ENCODE measurements around the gene DMRT3. TPM values are rescaled to one million over a fixed set of nuclear protein-coding genes. Genes with fewer than 3 reads are reported as not detected.

DMRT3 gene
- total and polyA plus RNA-seq, 2 of the 8 experiments (the other 6 are each of a cell fraction or from before 2014, with no cell fraction given): not detected

- FAIRE-seq: no peak
- TF ChIP-seq RBBP5 (IDR thresholded peaks at IDR 0.05; ENCODE audit: borderline replicate concordance, low read depth, low read length) (no peak), BACH1 (IDR thresholded peaks at IDR 0.05; ENCODE audit: low read length) (no peak), JUN (IDR thresholded peaks at IDR 0.05; ENCODE audit: low read depth, low read length) (no peak), SUZ12 (IDR thresholded peaks at IDR 0.05; ENCODE audit: low read length) (peak; percentile 93), EP300 (IDR thresholded peaks at IDR 0.05; ENCODE audit: borderline replicate concordance in 1 of 2, low read depth in 2 of 2, low read length in 2 of 2) (no peak), MAX (IDR thresholded peaks at IDR 0.05) (peak; percentile 25; the same call in 1 of the 2 replicates), KDM4A (IDR thresholded peaks at IDR 0.05; ENCODE audit: low read depth, low read length, severe bottlenecking) (peak; percentile 75), CREB1 (IDR thresholded peaks at IDR 0.05) (no peak), EGR1 (IDR thresholded peaks at IDR 0.05; ENCODE audit: borderline replicate concordance, low read depth, low read length) (0 out of 2 replicates have a peak, but pooled peaks have one; percentile 23), SRF (IDR thresholded peaks at IDR 0.05; ENCODE audit: low read depth, low read length) (no peak), CTBP2 (IDR thresholded peaks at IDR 0.05; ENCODE audit: borderline replicate concordance, insufficient read depth, insufficient read length, low read length) (peak; percentile 26)
These were observed 3.8 kb upstream of the DMRT3 start for GRCh38 chr9:972501-973294.

More at GRCh38 chr9:972501-973294, 3.8 kb upstream of the DMRT3 start:
- Histone ChIP-seq H4K91ac (replicated peaks; ENCODE audit: insufficient read length, low read length) (no peak overlapping the region), H4K5ac (ENCODE audit: insufficient read length, low read depth, low read length) (no peak overlapping the region), H3K18ac (ENCODE audit: extremely low read depth, low read length) (no peak overlapping the region; the same call in 1 of the 2 replicates), H2BK20ac (ENCODE audit: low read length) (no peak overlapping the region), H4K20me1 (replicated peaks in 1 of 2; ENCODE audit: control insufficient read depth in 1 of 2, insufficient read depth in 2 of 2, low read length in 2 of 2) (peaks cover 11 to 23% of the 10 kb centered on the region in 2 experiments), H3K27ac (ENCODE audit: low read depth, low read length) (no peak overlapping the region), H3K23ac (ENCODE audit: insufficient read length) (peak overlapping the region; percentile 53), H2BK120ac (replicated peaks; ENCODE audit: low read depth, low read length) (no peak overlapping the region), H3K27me3 (replicated peaks in 1 of 4; ENCODE audit: control insufficient read depth in 3 of 4, extremely low read depth in 1 of 4, insufficient read depth in 3 of 4, low read length in 3 of 4) (peaks cover 78 to 95% (median 86%) of the 10 kb centered on the region in 4 experiments), H3K14ac (ENCODE audit: insufficient read length) (no peak overlapping the region), H3K9ac (replicated peaks in 1 of 4; ENCODE audit: extremely low read depth in 1 of 4, low read depth in 3 of 4, low read length in 3 of 4) (peak overlapping the region in 2 of 4 experiments; percentile 42 to 48; a peak in 3 of 7 replicates), H2BK15ac (ENCODE audit: low read length) (no peak overlapping the region; the same call in 1 of the 2 replicates), H3K79me1 (ENCODE audit: low read depth, low read length) (no peaks in the 10 kb centered on the region), H2AFZ (ENCODE audit: low read length) (0 out of 2 replicates have a peak overlapping the region, but pooled peaks have one; percentile 36), H3K4me2 (ENCODE audit: insufficient read depth in 1 of 2, low read depth in 2 of 2, low read length in 2 of 2) (peak overlapping the region; percentile 84 to 92), H2BK5ac (ENCODE audit: low read depth, low read length) (no peak overlapping the region), H3K23me2 (ENCODE audit: low read depth, low read length) (peaks cover 22% of the 10 kb centered on the region; the same call in 1 of the 2 replicates), H3K79me2 (ENCODE audit: control insufficient read depth in 1 of 2, insufficient read depth in 2 of 2, low read length in 2 of 2) (no peaks in the 10 kb centered on the region), H3K56ac (replicated peaks; ENCODE audit: insufficient read length, low read depth, low read length) (no peak overlapping the region), H3K4me1 (replicated peaks in 1 of 4; ENCODE audit: control insufficient read depth in 3 of 4, insufficient read depth in 4 of 4, low read length in 3 of 4) (peaks cover 19 to 38% (median 24%) of the 10 kb centered on the region in 4 experiments), H2AK5ac (ENCODE audit: low read depth, low read length) (no peak overlapping the region), H3K36me3 (ENCODE audit: control insufficient read depth in 2 of 4, insufficient read depth in 4 of 4, low read length in 3 of 4) (peaks cover 0 to 5% (median 0%) of the 10 kb centered on the region in 4 experiments; a peak in 1 of 8 replicates), H3K4me3 (ENCODE audit: extremely low read depth in 1 of 4, insufficient read depth in 2 of 4, low read depth in 3 of 4, low read length in 4 of 4) (peak overlapping the region; percentile 43 to 70 (median 58)), H2BK12ac (ENCODE audit: low read depth, low read length) (peak overlapping the region; percentile 87; the same call in 1 of the 2 replicates), H3K9me3 (ENCODE audit: insufficient read depth in 2 of 2, low read depth in 1 of 2, low read length in 1 of 2) (no peaks in the 10 kb centered on the region), H3K4ac (replicated peaks; ENCODE audit: insufficient read length, low read depth, low read length) (peak overlapping the region; percentile 48), H4K8ac (ENCODE audit: extremely low read depth, insufficient read depth, low read length) (no peak overlapping the region)
- ChIA-PET POLR2A (ENCODE audit: partially characterized antibody) (interaction anchor here (1.6 kb wide), 1 partner anchor 8 kb away, joined by 6 read pairs; no protein-coding TSS in a partner anchor), CTCF (ENCODE audit: partially characterized antibody) (interaction anchor here (1.1 to 1.5 kb wide), 4 partner anchors 22 to 75 kb away, joined by 3 to 5 read pairs (median 3); no protein-coding TSS in a partner anchor)
- WGBS, 2 experiments (ENCODE audit: extremely low coverage in 1 of 2, insufficient coverage in 1 of 2, insufficient read length in 1 of 2, insufficient replicate concordance in 2 of 2, low coverage in 1 of 2, low lambda C conversion rate in 2 of 2, missing lambda C conversion rate in 1 of 2): 3% methylated on average over 49 of the region's 68 CpGs; no CpG with 5 or more reads in 1 of the 2 experiments
- DNase-seq (ENCODE audit: low read depth in 1 of 2, low spot score in 2 of 2): peak in 1 of 2 experiments; percentile 67
